Activated CD8-positive, alpha-beta memory T cell treated with anti-CD3 and anti-CD28 coated beads, Interleukin-2, amount 50 U/mL, for 1 hour (primary cell): Measurements from ENCODE around the gene C19orf85.

Source experiments
- DNase-seq: peaks from one replicate; pipeline ENCODE4 v3.0.0-alpha.2; 2020; ENCODE audit errors: extremely low read depth

The C19orf85 gene

DNA sequence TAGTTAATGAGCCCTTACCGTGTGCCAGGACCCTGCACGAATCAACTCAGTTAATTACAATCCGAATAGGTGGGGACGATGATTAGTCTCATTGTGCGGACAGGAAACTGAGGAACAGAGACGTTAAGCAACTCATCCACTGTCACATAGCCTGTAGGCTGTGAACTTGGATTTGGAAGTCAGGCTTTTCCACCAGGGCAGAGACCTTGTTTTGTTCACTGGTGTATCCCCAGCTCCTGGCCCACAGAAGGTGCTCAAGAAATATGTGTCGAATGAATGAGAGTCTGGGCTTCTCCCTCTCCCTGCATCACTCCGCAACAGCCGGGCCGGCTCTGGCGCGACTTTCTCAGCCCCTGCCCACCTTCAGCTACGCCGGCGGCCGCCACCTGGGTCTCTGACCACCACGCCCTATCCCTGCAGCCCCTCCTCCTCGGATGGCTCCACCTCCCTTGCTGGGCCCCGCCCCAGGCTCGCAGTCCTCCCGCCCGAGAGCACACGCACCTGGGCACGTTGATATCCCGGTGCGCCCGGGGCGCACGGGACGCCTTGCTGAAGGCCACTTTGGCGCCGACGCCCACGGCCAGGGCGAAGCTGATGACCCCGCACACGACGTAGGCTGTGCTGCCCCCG, 22.7 kb downstream of the C19orf85 start:
- DNase-seq: no peak

DNA sequence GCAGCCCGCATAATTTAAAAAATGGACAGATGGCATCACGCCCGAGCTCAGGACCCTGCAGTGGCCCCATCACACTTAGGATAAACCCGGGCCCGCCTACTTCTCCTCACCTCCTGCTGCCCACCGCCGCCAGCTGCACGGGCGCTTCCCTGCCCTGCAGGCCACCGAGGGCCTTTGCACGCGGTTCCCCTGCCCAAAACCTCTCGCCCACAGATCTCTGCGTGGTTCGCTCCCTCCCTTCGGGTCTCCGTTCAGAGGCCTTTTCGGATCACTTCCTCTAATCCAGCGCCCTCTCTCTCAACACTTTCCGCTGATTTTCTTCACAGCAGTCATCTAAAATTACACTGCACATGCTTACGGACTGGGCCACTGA, 23.2 kb downstream of the C19orf85 start:
- no peak for DNase-seq

- DNase-seq: no peak
Observed at GRCh38 chr19:55440411-55441105, 24.0 kb downstream of the C19orf85 start.

DNA sequence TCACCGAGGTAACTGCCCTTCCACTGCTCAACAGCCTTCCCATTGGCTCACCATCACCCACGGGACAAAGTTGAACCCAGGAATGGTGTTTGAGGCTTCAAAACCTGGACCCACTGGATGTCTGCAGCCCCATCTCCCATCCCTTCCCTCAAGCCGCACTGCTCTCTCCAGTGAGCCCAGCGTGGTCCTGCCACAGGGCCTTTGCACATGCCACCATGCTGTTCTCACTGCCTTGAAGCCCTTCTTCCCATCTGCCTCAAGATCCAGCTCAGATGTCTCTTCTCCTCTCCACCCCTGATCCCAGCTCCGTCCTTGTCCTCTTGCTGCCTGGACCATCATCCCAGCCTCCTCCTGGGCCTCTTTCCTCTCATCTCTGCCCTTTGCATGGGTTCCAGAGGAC, 25.5 kb downstream of the C19orf85 start:
- no peak for DNase-seq

- DNase-seq: no peak
Observed at GRCh38 chr19:55437410-55437809, 27.1 kb downstream of the C19orf85 start.

DNA sequence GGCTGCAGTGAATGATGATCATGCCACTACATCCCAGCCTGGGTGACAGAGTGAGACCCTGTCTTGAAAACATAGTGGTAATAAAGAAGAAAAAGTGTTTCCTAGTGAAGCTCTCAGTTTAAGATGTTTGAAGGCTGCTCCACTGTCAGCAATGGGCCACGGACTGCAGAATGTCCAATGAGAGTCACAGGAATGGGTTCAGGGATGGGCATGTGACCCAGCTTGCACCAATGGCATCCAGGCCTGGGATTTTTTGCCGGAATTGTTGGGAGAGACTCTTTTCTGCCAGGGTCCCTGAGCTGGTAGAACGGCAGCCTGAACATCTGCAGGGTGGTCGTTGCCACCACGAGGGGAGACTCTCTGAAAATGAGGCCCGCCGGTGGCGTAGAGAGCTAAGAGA, 27.7 kb downstream of the C19orf85 start:
- no peak for DNase-seq

DNA sequence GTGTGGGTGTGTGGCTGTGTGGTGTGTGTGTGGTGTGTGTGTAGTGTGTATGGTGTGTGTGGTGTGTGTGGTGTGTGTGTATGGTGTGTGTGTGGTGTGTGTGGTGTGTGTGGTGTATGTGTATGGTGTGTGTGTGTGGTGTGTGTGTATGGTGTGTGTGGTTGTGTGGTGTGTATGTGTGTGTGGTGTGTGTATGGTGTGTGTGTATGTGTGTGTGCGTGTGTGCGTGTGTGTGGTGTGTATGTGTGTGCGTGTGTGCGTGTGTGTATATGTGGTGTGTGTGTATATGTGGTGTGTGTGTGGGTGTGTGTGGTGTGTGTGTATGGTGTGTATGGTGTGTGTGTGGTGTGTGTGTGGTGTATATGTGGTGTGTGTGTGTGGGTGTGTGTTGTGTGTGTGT, 29.5 kb downstream of the C19orf85 start:
- no peak for DNase-seq

DNA sequence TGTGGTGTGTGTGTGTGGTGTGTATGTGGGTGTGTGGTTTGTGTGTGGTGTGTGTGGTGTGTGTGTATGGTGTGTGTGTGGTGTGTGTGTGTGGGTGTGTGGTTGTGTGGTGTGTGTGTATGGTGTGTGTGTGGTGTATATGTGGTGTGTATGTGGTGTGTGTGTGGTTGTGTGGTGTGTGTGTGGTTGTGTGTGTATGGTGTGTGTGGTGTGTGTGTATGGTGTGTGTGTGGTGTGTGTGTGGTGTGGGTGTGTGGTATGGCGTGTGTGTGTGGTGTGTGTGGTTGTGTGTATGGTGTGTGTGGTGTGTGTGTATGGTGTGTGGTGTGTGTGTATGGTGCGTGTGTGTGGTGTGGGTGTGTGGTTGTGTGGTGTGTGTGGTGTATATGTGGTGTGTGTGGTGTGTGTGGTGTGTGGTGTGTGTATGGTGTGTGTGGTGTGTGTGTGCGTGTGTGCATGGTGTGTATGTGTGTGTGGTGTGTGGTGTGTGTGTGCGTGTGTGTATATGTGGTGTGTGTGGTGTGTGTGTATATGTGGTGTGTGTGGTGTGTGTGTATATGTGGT, 30.1 kb downstream of the C19orf85 start:
- no peak for DNase-seq

GRCh38 chr19:55433292-55433691, 31.3 kb downstream of the C19orf85 start:
- DNase-seq: no peak

GRCh38 chr19:55432241-55432959, 32.2 kb downstream of the C19orf85 start:
- DNase-seq: no peak

DNA sequence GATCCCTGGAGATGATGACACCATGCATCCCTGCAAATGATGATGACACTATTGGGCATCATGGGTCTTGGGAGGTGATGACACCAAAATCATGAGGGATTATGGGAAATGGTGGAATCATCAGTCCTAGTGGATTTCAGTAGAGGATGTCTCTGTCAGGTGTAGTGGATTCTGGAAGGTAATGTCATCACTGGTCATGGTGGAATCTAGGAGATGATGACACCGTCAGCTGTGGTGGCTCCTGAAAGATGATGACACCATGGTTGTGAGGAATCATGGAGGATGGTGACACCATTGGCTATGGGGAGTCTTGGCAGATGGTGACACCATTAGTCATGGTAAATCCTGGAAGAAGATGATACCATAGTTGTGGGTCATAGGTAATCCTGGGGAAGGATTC, 33.4 kb downstream of the C19orf85 start:
- DNase-seq: no peak

GRCh38 chr19:55426042-55426441, 38.5 kb downstream of the C19orf85 start:
- DNase-seq: no peak

- no peak for DNase-seq
Observed at GRCh38 chr19:55424518-55424917, 40.0 kb downstream of the C19orf85 start.

DNA sequence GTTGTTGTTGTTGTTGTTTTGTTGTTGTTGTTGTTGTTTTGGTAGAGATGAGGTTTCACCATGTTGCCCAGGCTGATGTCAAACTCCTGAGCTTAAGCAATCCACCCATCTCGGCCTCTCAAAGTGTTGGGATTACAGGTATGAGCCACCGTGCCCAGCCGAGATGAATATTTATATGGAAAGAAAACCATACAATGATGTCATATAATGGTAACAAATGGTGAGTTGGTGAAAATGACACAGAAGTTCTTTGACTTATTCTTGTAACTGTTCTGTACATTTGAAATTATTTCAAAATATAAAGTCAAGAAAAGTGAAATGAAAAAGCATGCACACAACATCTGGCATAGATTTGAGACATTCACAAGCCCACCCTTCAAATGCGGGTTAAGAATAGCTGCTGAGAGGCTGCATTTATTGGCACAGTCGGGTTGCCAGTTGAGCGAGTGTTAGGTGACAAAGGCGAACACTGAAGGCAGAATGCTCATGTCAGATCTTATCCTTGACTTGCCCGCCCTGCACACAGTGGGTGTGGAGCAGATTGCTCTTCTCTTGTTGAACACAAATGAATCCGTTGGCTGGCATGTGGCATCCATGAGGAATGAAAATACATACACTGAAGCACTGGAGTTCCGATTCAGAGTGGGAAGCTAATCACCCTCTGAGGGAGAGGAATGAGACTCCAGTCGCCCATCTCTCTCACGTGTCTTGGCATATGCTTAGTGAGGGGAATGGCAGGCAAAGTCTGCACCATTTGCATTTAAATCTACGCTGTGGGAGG, 41.1 kb downstream of the C19orf85 start:
- DNase-seq: no peak

DNA sequence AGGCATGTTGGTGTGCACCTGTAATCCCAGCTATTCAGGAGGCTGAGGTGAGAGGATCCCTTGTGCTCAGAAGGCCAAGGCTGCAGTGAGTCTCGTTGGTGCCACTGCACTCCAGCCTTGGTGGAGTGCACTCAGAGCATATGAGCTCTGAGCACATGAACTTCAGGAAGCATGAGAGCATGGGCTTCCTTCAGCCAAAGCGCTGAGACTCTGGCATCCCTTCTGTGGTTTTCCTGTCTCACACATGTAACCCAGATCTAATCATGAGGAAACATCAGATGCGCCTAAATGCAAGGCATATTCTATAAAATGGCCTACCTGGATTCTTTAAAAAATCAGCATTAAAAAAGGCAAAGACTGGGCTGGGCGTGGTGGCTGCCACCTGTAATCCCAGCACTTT, 43.3 kb downstream of the C19orf85 start:
- peak; percentile 19 for DNase-seq

GRCh38 chr19:55419624-55420236, 44.8 kb downstream of the C19orf85 start:
- no peak for DNase-seq

DNA sequence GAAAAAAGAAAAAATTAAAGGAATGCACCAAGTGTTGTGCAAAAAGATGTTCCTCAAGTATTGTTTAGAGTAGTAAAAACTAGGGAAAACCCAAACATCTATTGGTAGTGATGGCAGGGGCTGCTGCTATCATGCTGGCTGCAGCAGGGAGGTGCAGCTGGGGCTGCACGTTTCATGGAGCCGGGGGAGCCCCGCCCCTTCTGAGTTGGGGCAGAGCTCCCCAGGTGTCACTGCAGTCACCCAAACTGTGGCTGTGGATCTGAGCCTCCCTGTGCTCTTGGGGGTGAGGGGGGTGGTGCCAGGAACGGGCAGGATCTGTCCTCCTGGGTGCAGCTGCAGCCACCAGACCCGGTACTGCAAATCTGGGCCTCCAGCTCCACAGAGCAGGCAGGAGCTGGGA, 45.4 kb downstream of the C19orf85 start:
- no peak for DNase-seq

DNA sequence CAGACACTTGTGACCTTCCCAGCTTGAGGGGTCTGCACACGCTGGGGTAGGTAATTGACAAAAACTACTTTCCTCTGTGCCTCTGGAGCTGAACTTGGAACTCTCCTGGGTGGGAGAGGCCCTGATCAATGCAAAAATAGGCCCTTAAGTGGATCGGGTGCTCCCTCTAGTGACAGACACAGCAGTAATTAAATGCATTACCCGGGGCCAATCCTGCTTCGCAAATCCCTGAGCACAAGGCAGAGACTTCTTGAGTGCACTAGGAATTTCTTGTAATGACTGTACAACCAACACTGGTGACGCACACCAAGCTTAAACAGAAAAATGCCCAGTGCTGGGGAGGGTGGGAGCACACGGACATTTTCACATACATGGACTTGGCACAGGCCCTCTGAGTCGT, 46.4 kb downstream of the C19orf85 start:
- no peak for DNase-seq
